Peyer's patch (tissue), 4 donors: Measurements from ENCODE around the gene COX8A.

Source experiments
- CTCF ChIP-seq, 6 experiments: fragments of 450-650 bp in 4 of 6; fragments of 200-600 bp in 2 of 6; sonication (generic) in 1 of 6; IDR thresholded peaks; one replicate each; pipeline ENCODE4 v1.5.1; 2017 to 2019; ENCODE audit warnings: antibody characterized with exemption in 6 of 6, mild to moderate bottlenecking in 3 of 6, moderate library complexity in 1 of 6
- POLR2A ChIP-seq, 2 donors: fragments of 450-650 bp; IDR thresholded peaks; one replicate each; pipeline ENCODE4 v1.5.1; 2017; ENCODE audit warnings: antibody characterized with exemption in 2 of 2, mild to moderate bottlenecking in 2 of 2, moderate library complexity in 2 of 2

DNA sequence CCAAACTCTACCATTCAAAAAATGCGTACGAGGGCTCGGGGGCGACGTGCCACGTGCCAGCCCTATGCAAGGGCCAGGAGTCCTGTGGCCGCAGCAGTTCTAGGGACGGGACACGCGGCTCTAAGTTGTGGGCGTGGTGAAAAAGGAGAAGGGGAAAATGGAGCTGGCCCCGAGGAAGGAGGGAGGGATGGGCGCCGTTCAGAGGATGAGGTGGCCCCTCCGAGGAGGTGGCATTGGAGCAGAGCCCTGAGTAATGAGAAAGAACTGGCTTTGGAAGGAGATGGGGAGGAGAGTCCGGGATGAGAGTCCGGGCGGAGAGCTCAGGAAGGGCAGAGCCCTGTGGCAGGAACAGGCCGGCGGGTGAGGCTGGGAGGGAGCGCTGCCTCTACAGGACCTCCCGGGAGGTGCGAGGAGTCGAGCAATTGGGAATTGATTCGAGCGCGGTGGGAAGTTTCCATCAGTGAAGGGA lies 32.8 kb downstream of the COX8A start:
- TF ChIP-seq POLR2A (IDR thresholded peaks at IDR 0.05) = no peak
- no peak for TF ChIP-seq CTCF (IDR thresholded peaks at IDR 0.05)
